ENCODE measurements around the gene UGT1A3.

DNA sequence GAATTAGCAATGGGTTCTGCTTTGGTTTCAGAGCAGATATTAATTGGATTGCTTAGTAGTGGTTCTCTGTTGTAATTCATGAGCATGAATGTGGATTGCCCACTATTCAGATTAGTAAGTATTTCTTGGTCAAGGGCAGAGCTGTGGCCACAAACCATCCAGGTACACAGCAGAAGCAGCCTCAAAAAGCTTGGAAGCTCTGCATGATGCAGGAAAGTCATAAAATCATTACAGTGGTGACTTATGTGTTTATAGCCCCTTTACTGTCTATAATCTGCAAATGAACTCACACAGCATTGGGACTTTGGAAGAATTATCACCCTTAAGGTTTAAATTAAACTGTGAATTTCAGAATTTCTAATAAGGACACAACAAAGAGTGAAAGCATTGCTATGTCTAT is 29.3 kb downstream of the UGT1A3 start:
- TF ChIP-seq CTCF (IDR thresholded peaks at IDR 0.05; ENCODE audit: low read length), result no peak
- no peak for TF ChIP-seq EZH2 (IDR thresholded peaks at IDR 0.05; ENCODE audit: borderline replicate concordance, low read length)
